ENCODE measurements around the gene TBC1D22A.
"Not testable (repeated sequence)": the region's sequence is repeated elsewhere in the genome, so short reads cannot be mapped to it uniquely, and the experiment has no call there.

The TBC1D22A gene

DNA sequence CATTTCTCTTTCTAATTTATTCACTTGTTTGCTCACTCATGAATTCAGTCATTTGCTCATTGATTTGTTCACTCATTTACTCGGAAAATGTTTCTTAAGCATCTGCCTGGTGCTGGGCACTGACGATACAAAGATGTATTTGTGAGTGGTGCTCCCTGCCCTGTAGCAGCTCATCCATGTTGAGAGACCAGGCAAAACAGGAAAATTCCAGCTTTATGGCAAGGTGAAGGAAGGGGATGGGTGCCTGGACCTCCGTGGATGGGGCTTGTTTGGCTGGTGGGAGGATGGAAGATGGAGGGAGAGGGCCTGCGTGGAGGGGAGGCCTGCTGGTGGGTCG, 53.1 kb downstream of the TBC1D22A start:
- DNase-seq: no peak

DNA sequence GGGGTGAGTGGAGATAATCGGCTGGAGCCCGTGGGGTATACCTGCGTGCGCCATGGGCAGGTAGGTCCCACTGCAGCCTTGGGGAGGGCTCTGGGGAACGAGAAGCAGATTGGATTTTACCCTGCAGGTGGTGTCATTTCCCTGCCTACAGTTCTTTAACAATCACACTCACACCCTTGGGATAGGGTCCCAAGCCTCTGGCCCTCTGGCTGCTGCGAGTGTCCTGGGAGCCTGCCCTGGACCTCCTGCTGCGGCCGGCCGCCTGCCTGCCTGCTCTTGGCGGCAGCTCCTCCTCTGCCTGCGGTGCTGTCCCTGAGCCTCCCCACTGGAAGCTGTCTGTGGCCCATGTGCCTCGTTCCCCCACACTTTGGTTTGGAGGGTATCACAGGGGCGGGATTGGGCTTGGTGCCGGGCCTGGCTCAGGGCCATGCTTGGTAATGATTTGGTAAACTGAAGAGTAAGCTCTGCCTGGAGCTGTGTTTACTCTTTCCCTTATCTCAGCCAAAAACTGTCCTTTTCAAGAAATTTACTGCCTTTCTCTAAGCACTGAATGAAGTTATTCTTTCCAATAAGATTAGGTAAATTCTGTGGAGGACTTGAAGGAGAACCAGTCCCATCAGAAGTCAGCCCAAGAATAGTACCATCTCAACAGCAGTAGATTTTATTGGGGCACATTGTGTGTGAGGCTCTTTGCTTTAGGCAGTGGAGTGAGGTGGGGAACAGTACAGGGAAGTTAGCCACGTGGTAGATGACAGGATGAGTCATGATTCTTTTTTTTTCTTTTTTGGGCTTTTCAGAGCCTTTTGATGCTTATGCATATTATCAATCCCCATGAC, 53.7 kb downstream of the TBC1D22A start:
- DNase-seq: no peak

DNA sequence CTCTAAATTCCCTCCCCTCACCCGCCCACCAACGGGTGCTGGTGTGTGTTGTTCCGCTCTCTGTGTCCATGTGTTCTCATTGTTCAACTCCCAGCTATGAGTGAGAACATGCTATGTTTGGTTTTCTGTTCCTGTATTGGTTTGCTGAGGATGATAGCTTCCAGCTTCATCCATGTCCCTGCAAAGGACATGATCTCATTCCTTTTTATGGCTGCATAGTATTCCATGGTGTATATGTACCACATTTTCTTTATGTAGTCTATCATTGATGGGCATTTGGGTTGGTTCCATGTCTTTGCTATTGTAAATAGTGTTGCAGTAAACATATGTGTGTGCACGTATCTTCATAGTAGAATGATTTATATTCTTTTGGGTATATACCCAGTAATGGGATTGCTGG, 54.9 kb downstream of the TBC1D22A start:
- not testable (repeated sequence) for DNase-seq

DNA sequence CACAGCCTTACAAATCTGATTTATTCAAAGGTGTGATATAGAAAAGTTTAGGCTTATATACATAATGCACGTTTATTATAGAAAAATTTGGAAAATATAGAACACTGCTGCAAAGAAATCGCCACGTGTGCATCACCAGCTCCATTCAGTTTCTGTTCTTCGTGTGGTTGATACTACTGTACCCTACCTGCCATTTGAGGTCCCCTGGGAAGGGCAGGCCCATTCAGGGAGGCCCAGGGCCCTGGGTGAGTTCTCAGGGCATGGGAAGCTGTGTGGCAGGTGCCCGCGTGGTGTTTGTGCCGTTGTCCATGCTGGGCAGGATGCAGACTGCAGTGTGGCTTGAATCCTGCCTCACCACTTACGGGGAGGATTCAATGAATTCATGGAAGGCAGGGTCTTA, 60.8 kb downstream of the TBC1D22A start:
- DNase-seq: no peak

DNA sequence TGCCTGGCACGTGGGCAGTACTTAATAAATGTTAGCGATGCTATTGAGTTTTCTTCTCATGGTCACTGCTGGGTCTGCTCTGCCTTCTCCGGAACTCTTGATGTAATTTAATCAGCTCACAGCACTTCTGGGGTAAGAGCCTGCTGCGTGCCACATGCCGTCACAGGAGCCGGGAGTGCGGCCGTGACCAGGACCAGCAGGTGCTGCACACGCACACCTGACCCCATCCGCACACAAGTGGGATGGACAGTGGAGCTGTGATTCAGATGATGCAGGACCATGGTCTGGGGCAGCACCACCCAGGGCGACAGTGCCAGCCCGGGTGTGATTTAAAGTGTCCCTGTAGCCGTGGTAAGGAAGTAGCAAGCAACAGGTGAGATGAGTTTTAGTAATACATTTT, 61.2 kb downstream of the TBC1D22A start:
- no peak for DNase-seq

DNA sequence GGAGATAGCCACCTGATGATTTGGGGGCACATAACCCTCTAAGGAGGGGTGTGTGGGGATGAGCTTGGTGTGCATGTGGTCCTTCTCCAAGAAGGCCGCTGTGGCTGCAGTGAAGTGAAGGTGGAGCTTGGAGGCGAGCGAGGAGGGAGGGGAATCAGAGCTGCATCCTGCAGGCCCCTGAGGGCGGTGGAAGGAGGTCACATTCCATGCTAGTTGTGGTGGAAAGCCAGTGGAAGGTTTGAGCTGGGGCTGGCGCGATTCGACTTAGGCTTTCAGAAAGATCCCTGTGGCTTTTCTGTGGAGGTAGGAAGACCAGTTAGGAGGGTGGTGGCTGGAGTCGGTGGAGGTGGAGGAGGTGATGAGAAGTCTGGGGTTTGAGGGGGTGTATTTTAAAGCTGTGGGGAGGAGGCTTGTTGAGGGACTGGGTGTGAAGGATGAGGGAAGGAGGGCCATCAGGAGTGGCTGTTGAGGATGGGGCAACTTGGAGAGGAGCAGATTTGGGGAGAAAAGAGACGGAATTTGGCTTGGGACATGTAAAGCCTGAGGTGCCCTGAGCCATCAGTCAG, 62.0 kb downstream of the TBC1D22A start:
- no peak for DNase-seq

DNA sequence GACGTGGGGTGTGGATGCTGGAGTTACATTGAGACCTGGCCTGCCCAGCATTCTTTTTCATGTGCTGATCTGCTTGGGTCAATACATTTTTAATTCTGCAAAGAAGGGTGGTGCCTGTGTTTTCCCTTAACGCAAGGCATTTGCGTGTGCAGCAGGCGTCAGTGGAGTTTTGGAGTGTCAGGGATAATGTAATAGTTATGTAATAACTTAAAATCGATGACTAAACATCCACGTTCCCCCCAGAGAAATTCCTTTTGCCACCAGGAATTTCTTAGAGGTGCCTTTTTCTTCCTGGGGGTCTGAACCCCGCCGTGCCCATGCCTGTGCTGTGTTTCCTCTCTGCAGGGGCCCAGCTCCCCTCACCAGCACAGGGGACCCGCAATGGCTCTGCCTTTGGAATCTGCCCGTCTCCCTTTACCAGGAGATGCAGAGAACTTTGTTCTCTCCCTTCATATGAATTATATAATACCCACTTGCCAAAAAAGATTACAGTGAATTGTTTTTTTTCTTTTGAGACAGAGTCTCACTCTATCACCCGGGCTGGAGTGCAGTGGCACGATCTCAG, 62.6 kb downstream of the TBC1D22A start:
- DNase-seq: no peak

DNA sequence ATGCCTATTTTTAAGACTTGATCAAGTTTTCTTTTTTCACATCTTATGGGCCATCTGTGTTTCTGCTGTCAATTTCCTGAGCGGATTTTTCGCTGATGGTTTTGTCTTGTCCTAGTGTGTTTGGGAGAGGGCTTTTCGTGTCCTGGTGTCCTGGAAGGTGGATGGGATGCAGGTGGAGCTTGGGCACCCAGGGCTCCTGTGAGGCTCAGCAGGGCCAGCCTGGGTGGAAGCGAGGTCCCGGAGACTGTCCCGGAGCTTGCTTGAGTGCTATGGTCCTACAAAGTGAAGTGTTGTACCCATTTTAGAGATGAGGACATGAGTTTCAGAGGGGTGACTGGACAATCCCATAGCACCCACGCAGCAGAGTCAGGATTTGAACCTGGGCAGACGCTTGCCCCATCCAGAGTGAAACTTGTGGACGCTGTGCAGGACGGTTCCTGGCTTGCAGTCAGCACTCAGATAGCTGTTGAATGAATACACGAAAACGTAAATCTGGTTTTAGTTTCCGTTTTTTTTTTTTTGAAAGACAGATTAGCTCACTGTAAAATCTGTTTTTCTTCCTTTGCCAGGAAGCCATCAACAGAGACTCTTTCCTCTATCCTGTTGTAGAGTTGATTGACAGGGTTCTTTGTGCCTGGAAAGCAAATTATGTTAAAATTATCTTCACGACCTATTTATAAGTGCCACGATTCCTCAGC, 64.1 kb downstream of the TBC1D22A start:
- DNase-seq: no peak

DNA sequence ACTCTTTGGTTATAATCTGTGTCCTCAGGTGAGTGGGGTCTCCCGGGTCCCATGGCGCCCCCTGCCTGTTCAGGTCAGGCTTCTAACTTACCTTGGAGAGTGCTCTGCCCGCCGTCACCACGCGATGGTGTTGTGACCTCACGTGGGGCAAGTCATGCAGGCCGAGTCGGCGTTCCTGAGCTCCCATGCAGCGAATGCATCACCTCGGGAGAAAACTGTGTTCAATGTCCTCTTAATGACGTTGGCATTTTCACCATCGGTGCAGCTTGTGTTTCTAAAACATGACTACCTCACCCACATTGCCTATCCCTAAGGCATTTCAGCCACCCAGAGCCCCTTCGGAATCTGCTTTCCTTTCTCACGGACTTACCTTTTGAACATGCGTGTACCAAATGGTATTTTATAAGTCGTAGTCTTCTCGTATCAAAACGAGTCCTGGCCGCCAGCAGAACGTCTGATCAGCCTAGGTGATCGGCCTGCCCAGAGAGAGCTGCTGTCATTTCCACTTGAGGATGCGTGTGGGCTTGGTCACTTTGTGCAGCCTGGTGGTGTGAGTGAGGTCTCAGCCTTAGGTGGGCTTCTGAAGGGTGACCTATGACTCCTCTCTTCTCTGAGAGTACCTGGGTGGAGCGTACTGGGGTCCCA, 64.8 kb downstream of the TBC1D22A start:
- no peak for DNase-seq

DNA sequence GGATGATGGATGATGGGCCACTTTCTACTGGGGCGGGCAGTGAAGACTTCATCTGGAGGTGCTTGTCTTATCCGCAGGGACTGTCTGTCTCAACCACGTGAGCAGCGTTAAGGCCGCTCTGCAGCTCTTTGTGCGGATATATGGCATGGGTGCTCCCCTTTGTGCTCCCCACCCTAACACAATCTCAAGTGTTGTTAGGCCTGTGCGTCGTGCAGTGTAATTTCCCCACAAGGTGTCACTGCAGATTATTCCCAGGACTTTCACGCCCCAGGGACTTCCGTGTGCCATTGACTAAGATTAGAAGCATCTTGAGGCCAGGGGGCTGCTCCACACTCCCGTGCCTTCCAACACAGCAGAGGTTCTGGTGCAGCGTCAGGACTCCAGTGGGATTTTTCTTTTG, 65.3 kb downstream of the TBC1D22A start:
- no peak for DNase-seq

DNA sequence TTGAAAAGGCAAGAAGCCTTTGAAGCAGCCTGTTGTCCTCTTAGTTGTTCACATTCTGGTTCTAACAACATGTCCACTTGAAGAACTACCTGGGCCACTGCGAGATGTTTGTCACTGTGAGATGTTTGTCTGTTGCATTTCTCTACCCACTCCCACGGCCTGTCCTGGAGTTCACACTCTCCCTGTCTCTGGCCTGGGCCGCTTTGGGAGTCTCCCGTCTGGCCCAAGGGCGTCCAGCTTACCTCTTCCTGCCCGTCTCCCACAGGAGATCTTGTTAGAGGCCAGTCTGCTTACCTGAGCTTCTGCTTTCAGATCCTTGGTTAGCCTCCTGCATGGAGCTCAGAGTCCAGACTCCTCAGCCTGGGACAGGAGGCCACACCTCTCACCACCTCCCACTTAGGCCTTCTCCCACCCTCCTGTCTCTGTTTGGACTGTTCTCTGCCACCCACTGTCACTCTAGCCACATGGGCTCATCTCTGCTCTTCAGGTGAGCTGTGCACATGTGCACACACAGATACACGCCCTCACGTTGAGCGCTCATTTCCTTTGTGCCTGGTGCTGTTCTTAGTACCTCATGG, 66.0 kb downstream of the TBC1D22A start:
- no peak for DNase-seq

DNA sequence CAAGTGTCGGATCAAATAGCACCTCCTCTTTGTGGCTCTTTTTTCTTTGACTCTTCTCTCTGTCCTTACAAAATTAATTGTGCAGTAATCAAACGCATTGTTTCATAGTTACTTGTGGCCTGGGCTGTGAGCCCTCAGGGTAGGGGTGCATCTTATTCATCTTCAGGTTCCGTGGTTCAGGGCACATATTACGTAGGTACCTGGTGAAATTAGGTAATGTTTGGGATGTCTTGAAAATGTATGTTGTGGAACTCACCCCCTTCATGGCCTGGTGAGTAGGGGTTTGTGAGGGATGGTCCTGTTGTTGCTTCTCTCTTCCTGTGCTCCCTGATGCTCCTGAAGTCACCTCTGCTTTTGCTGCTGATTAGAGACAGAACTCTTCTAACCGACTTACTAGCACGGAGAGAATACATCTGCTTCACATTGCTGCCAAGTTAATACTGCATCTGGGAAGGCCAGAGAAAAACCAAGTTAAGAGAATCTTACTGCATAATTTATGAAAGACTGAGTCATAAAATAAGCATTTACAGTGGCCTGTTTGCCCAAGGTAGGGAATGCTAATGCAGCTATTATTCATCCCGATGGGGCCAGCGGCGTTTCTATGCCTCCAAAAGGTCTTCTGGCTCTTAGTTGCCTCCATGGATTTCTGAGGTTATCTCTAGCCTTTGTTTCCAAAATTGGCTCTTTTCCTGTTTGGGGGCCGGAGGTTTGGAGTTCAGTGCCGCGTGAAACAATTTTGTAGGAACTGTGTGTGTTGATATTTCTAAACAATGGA, 66.9 kb downstream of the TBC1D22A start:
- DNase-seq: no peak

DNA sequence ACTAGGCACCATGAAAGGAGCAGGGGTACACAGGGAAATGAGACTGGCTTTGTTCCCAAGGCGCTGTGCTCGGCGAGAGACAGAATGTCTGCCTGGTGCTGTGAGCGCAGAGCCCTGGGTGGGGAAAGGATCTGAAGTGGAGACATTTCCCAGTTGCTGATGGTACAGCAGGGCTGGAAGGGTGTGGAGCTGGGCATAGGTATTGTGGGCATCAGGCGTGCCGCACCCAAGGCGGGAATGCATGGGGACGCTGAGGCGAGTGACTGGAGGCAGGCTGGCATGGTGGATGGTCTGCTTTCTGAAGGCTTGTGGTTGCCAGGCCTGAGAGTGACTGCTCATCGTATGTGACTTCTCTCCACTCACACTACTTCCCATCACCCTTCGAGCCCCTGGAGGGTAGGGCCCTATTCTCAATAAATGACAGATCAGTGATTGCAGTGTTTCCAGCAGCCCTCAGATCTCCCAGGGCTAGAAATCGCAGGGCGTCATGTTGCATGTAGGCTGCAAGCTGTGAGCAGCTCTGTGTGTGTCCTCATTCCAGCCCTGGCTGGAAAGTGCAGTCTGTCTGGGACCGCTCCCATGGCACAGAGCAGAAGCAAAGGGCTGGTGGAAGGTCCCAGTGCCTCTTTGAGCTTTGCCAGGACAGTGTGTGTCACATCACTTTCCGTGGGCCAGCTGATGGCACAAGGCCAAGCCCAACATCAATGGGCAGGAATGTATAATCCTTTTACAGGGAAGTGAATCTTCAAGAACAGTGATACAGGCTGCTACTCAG, 67.7 kb downstream of the TBC1D22A start:
- no peak for DNase-seq

DNA sequence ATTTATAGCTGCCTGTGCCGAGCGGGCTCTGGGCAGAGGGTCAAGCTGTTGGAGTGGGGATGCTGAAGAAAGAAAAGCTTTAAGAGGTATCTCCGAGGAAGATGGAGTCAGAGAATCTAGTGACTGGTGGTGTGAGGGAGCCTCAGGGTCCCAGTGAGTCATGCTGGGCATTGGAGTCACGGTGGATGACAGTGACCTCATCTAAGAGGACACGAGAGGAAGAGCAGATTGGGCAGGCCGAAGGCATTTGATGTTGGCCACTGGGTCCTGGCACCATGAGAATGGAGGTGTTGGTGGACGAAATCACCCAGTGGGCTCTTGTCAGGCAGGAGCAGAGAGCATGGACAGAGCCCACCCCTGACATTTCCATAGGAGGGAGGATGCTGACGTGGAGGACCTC, 68.4 kb downstream of the TBC1D22A start:
- DNase-seq: no peak

DNA sequence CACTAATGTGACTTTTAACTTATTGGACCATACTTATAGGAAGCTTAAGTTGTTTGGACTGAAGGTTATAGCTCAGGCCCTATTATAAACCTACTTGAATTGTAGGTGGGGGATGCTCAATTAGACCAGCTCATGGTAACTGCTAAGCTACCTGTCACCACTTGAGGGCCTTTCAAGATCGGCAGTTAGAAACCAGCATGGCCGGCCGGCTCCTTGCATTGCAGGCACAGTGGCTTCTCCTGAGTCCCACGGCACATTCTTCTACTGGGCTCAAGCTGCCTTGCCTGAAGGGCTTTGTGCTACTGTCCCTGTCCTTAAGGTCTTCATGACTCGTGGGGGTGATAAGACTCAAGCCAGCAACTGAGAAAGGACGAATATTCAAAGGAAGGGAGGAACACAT, 70.8 kb downstream of the TBC1D22A start:
- DNase-seq: no peak

DNA sequence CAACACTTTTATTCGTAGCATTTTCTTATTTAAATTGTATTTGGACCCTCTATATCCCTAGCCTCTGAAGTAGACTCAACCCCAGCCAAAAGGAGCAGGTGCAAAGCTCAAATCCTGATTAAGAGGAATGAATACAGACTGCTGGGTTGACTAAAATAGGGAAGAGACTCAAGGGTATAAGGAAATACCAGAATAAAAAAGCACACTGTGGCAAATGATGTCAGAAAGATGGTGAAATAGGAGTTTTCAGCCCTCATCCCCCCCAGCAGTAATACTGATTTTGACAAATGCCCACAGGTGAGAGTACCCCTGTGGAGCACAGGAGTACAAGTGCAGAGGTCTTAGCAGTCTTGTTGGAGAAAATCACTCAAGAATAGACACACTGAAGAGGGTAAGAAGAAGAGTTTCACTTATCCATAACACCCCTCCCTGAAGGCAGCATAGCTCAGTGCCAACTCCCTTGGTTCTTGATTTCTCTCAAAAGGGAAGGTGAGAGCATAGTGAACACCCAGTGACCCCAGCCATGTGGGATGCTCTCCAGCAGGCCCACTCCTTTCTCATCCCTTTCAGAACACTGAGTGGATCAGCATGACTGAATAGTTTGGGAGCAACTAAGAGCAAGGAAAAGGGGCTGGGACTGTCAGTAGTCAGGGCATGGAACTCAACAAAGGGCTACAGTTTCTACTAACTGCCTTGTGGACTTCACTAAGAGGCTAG, 71.7 kb downstream of the TBC1D22A start:
- no peak for DNase-seq

DNA sequence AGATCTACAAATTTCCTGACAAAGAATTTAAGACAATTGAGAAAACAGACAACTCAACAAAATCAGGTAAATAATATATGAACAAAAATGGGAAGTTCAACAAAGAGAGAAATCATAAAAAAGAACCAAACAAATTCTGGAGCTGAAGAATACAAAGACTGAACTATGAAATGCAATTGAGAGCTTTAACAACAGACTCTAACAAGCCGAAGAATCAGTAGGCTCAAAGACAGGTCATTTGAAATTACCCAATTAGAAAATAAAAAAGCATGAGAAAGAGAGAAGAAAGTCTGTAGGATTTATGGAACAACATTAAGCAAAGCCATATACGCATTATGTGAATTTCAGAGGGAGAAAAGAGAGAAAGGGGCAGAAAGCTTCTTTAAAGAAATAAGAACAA, 72.8 kb downstream of the TBC1D22A start:
- no peak for DNase-seq

DNA sequence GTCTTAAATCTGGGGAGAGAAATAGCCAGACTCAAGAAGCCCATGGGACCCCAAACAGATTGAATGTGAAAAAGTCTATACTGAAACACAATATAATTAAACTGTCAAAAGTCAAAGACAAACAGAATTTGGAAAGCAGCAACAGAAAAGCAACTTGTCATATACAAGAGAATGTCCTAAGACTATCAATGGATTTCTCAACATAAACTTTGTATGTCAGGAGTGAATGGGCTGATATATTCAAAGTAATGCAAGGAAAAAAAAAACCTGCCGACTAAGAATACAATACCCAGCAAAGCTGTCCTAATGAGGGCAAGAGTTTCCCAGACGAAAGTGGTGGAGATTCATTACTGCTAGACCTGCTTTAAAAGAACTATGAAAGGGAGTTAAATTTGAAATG, 73.2 kb downstream of the TBC1D22A start:
- no peak for DNase-seq

DNA sequence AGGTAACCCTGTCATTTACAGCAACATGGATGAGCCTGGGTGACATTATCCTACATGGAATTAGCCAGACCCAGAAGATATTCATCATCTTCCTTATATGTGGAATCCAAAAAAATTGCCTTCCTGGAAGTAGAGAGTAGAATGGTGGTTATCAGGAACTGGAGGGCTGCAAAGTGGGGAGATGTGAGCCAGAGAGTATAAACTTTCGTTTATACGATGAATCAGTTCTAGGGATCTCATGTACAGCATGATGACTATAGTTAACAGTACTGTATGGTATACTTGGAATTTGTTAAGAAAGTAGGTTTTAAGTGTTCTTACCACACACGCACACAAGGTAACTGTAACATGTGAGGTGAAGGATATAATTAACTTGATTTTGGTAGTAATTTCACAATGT, 79.1 kb downstream of the TBC1D22A start:
- DNase-seq: no peak

DNA sequence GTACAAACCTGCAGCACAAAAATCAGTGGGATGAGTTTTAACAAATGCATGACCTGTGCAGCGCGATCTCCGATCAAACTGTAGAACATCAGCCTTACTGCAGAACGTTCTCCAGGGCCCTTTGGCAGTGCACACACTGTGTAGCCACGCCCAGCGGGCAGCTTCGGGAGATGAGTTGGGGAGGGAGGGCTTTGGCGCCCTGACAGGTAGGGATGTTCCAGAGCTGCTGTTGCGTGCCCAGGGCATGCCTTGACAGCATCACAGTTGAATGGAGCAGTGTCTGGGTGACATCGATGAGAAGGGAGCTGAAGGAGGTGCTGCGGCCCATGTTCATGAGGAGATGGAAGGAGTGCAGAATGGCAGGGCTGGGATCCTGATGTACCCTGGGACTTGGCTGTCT, 80.2 kb downstream of the TBC1D22A start:
- DNase-seq: no peak

DNA sequence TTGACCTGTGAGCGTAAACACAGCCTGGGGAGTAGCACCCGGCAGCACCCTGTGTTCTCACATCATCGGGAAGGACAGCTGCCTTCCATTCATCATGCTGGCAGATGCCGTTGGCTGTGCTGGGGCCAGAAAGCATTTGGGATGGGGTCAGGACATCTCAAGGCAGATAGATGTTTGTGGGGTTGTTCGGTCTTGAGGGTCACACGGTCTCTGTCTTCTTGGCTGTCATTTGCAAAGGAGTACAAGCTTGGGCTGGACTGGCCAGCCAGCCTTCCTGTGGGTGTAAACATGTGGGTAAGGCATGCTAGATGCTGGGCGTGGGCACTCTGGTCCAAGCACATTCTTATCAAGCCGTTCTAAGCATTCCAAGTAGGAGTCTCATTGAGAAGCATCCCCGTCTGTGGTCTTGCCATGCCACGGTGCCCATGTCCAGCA, 81.4 kb downstream of the TBC1D22A start:
- no peak for DNase-seq
